Endometrial microvascular endothelial cells (primary cell): ENCODE measurements around the gene ARGLU1. TPM values are rescaled to one million over a fixed set of nuclear protein-coding genes. Genes with fewer than 3 reads are reported as not detected.

Experiments used
- in situ Hi-C: cut with HindIII; loops from 2 replicates; pipeline ENCODE4 v1.10.0; 2017; ENCODE audit warnings: low sequenced_read_pairs, low pct_unique_long_range_greater_than_20kb; ENCODE audit errors: inconsistent ontology term
- total RNA-seq: library from RNA; depleted of rRNA; stranded (reverse); fragments of >200 nt; gene quantifications from one replicate; pipeline ENCODE4 v1.2.3, GENCODE V29; 2015; ENCODE audit errors: inconsistent ontology term

The ARGLU1 gene
- total RNA-seq, 1 donor from 2014 or later, result 24.8 TPM

GRCh38 chr13:106530171-106530851 lies 37.6 kb downstream of the ARGLU1 start:
- in situ Hi-C loops, result no loop called here

GRCh38 chr13:106529415-106530170 lies 38.3 kb downstream of the ARGLU1 start:
- in situ Hi-C loops, result no loop called here

- in situ Hi-C loops, result no loop called here
These were observed 39.1 kb downstream of the ARGLU1 start for GRCh38 chr13:106528718-106529414.

GRCh38 chr13:106527826-106528225 lies 40.1 kb downstream of the ARGLU1 start:
- in situ Hi-C loops, result no loop called here

GRCh38 chr13:106527445-106527801 lies 40.5 kb downstream of the ARGLU1 start:
- in situ Hi-C loops, result no loop called here

GRCh38 chr13:106526738-106527444 lies 41.0 kb downstream of the ARGLU1 start:
- in situ Hi-C loops, result no loop called here

- in situ Hi-C loops, result no loop called here
These were observed 42.1 kb downstream of the ARGLU1 start for GRCh38 chr13:106525865-106526264.

- in situ Hi-C loops, result loop anchor here (25.0 kb wide), 3 partner anchors 162 to 1087 kb away; no protein-coding TSS in a partner anchor
These were observed 43.8 kb downstream of the ARGLU1 start for GRCh38 chr13:106524108-106524507.

- in situ Hi-C loops, result loop anchor here (25.0 kb wide), 3 partner anchors 161 to 1086 kb away; no protein-coding TSS in a partner anchor
These were observed 44.4 kb downstream of the ARGLU1 start for GRCh38 chr13:106523576-106523975.

GRCh38 chr13:106522898-106523525 lies 44.9 kb downstream of the ARGLU1 start:
- in situ Hi-C loops, result loop anchor here (25.0 kb wide), 3 partner anchors 161 to 1086 kb away; no protein-coding TSS in a partner anchor

GRCh38 chr13:106522112-106522705 lies 45.7 kb downstream of the ARGLU1 start:
- in situ Hi-C loops, result loop anchor here (25.0 kb wide), 3 partner anchors 160 to 1085 kb away; no protein-coding TSS in a partner anchor

GRCh38 chr13:106521095-106521799 lies 46.7 kb downstream of the ARGLU1 start:
- in situ Hi-C loops, result loop anchor here (25.0 kb wide), 3 partner anchors 159 to 1084 kb away; no protein-coding TSS in a partner anchor

- in situ Hi-C loops, result loop anchor here (25.0 kb wide), 3 partner anchors 158 to 1083 kb away; no protein-coding TSS in a partner anchor
These were observed 47.5 kb downstream of the ARGLU1 start for GRCh38 chr13:106520251-106521054.

GRCh38 chr13:106518512-106518911 lies 49.4 kb downstream of the ARGLU1 start:
- in situ Hi-C loops, result loop anchor here (25.0 kb wide), 3 partner anchors 156 to 1081 kb away; no protein-coding TSS in a partner anchor

GRCh38 chr13:106517109-106517847 lies 50.7 kb downstream of the ARGLU1 start:
- in situ Hi-C loops, result loop anchor here (25.0 kb wide), 3 partner anchors 155 to 1080 kb away; no protein-coding TSS in a partner anchor
